Measurements from ENCODE around the gene CASZ1. TPM values are rescaled to one million over a fixed set of nuclear protein-coding genes. Genes with fewer than 3 reads are reported as not detected.

Gene CASZ1
- total RNA-seq, 1 experiment from 2014 or later: 3.9 TPM

GRCh38 chr1:10793129-10793651 lies 3.3 kb downstream of the CASZ1 start:
- H3K27ac Mint-ChIP-seq: no peak overlapping the region; a peak in 1 of 7 replicates

More at GRCh38 chr1:10793129-10793651, 3.3 kb downstream of the CASZ1 start:
- Histone ChIP-seq H3K27ac (ENCODE audit: insufficient read length, low read depth, low read length) (no peak overlapping the region), H3K79me2 (ENCODE audit: insufficient read depth, low read length) (no peaks in the 10 kb centered on the region), H4K91ac (ENCODE audit: insufficient read length, low read depth, low read length) (no peak overlapping the region), H3K27me3 (ENCODE audit: insufficient read depth, low read length) (peaks cover 14% of the 10 kb centered on the region; the same call in 1 of the 2 replicates), H4K8ac (replicated peaks; ENCODE audit: insufficient read length, low read depth, low read length) (no peak overlapping the region), H2AFZ (ENCODE audit: low read length) (no peak overlapping the region), H4K20me1 (ENCODE audit: control insufficient read depth, insufficient read depth, insufficient read length) (no peaks in the 10 kb centered on the region), H2BK5ac (ENCODE audit: insufficient read length, low read length) (no peak overlapping the region), H3K79me1 (ENCODE audit: insufficient read depth, low read depth, low read length, poor library complexity, severe bottlenecking) (no peaks in the 10 kb centered on the region), H2BK12ac (ENCODE audit: insufficient read length, low read depth, low read length) (no peak overlapping the region), H3K18ac (ENCODE audit: insufficient read length, low read depth, low read length) (no peak overlapping the region), H3K23ac (ENCODE audit: insufficient read length, low read depth, low read length) (no peak overlapping the region), H3K56ac (ENCODE audit: insufficient read length, low read depth, low read length) (no peak overlapping the region), H3K9me3 (ENCODE audit: control insufficient read depth, low read depth, low read length) (no peaks in the 10 kb centered on the region), H3T11ph (ENCODE audit: low read length) (no peak overlapping the region), H4K5ac (ENCODE audit: insufficient read length, low read depth, low read length) (no peak overlapping the region), H2BK120ac (ENCODE audit: low read depth, low read length, poor library complexity, severe bottlenecking) (no peak overlapping the region), H3K4me1 (ENCODE audit: insufficient read depth, low read length) (no peaks in the 10 kb centered on the region), H3K4ac (ENCODE audit: low read depth, low read length) (no peak overlapping the region), H2BK15ac (ENCODE audit: low read depth, low read length) (no peak overlapping the region), H3K23me2 (ENCODE audit: insufficient read length, low read depth, low read length, poor library complexity, severe bottlenecking) (peaks cover 25% of the 10 kb centered on the region), H3K14ac (ENCODE audit: insufficient read depth, low read length) (no peak overlapping the region), H3K9ac (ENCODE audit: extremely low read depth, insufficient read length, low read length) (no peak overlapping the region), H2AK5ac (ENCODE audit: insufficient read length, low read length) (no peak overlapping the region), H3K4me2 (ENCODE audit: insufficient read depth, insufficient read length, low read length) (peak overlapping the region; percentile 58), H2BK20ac (ENCODE audit: low read depth, low read length, poor library complexity, severe bottlenecking) (no peak overlapping the region)
- H3K36me3 Mint-ChIP-seq (ENCODE audit: insufficient read depth in 1 of 3, low read depth in 3 of 3): no peaks in the 10 kb centered on the region
- peaks cover 49% of the 10 kb centered on the region for H3K27me3 Mint-ChIP-seq (ENCODE audit: low read depth)
- DNase-seq: no peak
- TF ChIP-seq, protein P1, sequence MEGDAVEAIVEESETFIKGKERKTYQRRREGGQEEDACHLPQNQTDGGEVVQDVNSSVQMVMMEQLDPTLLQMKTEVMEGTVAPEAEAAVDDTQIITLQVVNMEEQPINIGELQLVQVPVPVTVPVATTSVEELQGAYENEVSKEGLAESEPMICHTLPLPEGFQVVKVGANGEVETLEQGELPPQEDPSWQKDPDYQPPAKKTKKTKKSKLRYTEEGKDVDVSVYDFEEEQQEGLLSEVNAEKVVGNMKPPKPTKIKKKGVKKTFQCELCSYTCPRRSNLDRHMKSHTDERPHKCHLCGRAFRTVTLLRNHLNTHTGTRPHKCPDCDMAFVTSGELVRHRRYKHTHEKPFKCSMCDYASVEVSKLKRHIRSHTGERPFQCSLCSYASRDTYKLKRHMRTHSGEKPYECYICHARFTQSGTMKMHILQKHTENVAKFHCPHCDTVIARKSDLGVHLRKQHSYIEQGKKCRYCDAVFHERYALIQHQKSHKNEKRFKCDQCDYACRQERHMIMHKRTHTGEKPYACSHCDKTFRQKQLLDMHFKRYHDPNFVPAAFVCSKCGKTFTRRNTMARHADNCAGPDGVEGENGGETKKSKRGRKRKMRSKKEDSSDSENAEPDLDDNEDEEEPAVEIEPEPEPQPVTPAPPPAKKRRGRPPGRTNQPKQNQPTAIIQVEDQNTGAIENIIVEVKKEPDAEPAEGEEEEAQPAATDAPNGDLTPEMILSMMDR (conservative IDR thresholded peaks at IDR 0.05): no peak
- H3K4me3 Mint-ChIP-seq: peak overlapping the region; percentile 70 to 88
- no peaks in the 10 kb centered on the region; a peak in 1 of 5 replicates for H3K9me3 Mint-ChIP-seq
- H3K4me1 Mint-ChIP-seq: peaks cover 13 to 30% of the 10 kb centered on the region in 2 experiments
- WGBS (ENCODE audit: extremely low coverage, insufficient read length, low lambda C conversion rate): no CpG with 5 or more reads among the region's 9 CpGs

All from H9 (cell line).